Measurements from ENCODE around the gene NRXN3. TPM values are rescaled to one million over a fixed set of nuclear protein-coding genes. Genes with fewer than 3 reads are reported as not detected.
"Not testable (repeated sequence)": the region's sequence is repeated elsewhere in the genome, so short reads cannot be mapped to it uniquely, and the experiment has no call there.

NRXN3 gene
- total RNA-seq, 4 donors from 2014 or later: 0.19 to 1.4 (median 0.40) TPM

GRCh38 chr14:78524196-78524595, 354.0 kb downstream of the NRXN3 start:
- no peak for DNase-seq (ENCODE audit: low spot score)
- no peak for ATAC-seq (ENCODE audit: low FRiP score)
- TF ChIP-seq, protein P1, sequence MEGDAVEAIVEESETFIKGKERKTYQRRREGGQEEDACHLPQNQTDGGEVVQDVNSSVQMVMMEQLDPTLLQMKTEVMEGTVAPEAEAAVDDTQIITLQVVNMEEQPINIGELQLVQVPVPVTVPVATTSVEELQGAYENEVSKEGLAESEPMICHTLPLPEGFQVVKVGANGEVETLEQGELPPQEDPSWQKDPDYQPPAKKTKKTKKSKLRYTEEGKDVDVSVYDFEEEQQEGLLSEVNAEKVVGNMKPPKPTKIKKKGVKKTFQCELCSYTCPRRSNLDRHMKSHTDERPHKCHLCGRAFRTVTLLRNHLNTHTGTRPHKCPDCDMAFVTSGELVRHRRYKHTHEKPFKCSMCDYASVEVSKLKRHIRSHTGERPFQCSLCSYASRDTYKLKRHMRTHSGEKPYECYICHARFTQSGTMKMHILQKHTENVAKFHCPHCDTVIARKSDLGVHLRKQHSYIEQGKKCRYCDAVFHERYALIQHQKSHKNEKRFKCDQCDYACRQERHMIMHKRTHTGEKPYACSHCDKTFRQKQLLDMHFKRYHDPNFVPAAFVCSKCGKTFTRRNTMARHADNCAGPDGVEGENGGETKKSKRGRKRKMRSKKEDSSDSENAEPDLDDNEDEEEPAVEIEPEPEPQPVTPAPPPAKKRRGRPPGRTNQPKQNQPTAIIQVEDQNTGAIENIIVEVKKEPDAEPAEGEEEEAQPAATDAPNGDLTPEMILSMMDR (IDR thresholded peaks at IDR 0.05): no peak

DNA sequence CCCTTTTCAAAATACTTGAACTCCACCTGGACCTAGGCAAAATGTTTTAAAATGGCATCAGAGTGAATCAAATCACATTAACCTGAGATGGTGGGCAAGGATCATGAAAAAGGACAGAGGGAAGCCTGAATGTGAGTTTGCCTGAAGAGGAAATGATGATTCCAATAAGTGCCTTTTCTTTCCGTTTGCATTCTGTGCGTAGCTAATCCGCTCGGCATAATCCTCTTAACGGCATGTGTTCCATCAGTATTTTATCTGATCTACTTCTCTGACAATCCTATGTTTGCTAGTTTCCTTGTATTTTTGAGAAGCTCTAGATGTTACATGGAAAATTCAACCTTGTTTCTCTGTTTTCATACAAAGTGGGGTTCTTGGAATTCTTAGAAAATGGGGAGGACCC, 354.6 kb downstream of the NRXN3 start:
- TF ChIP-seq, protein P1 (IDR thresholded peaks at IDR 0.05): no peak
- no peak for ATAC-seq (ENCODE audit: low FRiP score)
- DNase-seq (ENCODE audit: low spot score): no peak

GRCh38 chr14:78530078-78530477, 359.9 kb downstream of the NRXN3 start:
- TF ChIP-seq, protein P1 (IDR thresholded peaks at IDR 0.05): no peak
- DNase-seq (ENCODE audit: low spot score): no peak

DNA sequence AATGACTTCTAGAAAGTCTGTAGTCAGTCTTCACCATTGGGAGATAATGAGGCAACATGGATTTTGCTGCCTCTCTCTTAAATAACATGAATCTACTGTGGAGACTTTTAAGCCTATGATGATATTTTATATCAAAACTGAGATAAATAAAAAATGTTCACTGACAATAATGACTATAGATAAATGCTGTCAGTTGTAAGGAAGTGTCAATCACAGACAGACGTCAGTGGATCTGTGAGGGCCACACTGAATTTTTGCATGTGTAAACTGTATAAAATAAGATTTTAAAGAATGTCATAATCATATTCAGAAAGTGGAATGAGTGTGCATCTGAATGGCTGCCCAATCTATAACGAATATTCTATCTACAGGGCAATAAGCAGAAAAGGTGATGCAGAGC, 364.0 kb downstream of the NRXN3 start:
- TF ChIP-seq, protein P1 (IDR thresholded peaks at IDR 0.05): no peak
- DNase-seq (ENCODE audit: low spot score): no peak

More at GRCh38 chr14:78530078-78530477, 359.9 kb downstream of the NRXN3 start:
- ATAC-seq (ENCODE audit: low FRiP score): no peak

GRCh38 chr14:78535041-78535440, 364.9 kb downstream of the NRXN3 start:
- TF ChIP-seq, protein P1 (IDR thresholded peaks at IDR 0.05): no peak
- no peak for DNase-seq (ENCODE audit: low spot score)
- ATAC-seq (ENCODE audit: low FRiP score): no peak

More for the DNA sequence above, 364.0 kb downstream of the NRXN3 start:
- ATAC-seq (ENCODE audit: low FRiP score): no peak

- not testable (repeated sequence) for ATAC-seq (ENCODE audit: low FRiP score); DNase-seq (ENCODE audit: low spot score)
These were observed 371.6 kb downstream of the NRXN3 start for GRCh38 chr14:78541788-78542187.

GRCh38 chr14:78543433-78543832, 373.3 kb downstream of the NRXN3 start:
- ATAC-seq (ENCODE audit: low FRiP score) (no peak), DNase-seq (ENCODE audit: low spot score) (no peak)
- TF ChIP-seq, protein P1 (IDR thresholded peaks at IDR 0.05): no peak

DNA sequence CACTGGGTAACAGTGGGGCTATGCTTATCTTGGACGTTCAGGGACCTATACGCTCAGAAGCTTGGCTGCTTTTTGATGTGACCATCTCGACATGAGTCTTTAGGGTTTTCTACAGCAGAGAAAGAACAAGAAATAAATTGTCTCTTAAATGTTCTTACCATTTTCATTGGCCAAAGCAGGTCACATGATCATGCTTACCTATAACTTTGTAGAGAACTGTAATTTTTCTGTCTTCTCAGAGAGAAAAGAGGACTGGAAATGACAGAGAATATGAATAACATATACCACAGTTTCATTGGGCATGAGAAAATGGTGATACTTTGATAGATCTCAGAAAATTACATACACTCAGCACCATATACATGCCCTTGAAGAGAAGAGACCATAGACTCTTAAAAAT, 390.9 kb downstream of the NRXN3 start:
- TF ChIP-seq, protein P1 (IDR thresholded peaks at IDR 0.05): no peak
- ATAC-seq (ENCODE audit: low FRiP score): no peak
- no peak for DNase-seq (ENCODE audit: low spot score)

Data from omental fat pad (tissue), 4 donors.